HL-60 (cell line): Measurements from ENCODE around the gene CLEC3A.
"Not testable (repeated sequence)": the region's sequence is repeated elsewhere in the genome, so short reads cannot be mapped to it uniquely, and the experiment has no call there.

ENCODE experiments used
- CTCF ChIP-seq: IDR thresholded peaks from one replicate; pipeline ENCODE4 v1.5.1; 2011; ENCODE audit warnings: low read length, control low read depth, inconsistent platforms; ENCODE audit not compliant: insufficient read depth
- POLR2AphosphoS5 ChIP-seq: IDR thresholded peaks from 2 replicates; pipeline ENCODE4 v1.6.1; 2012; ENCODE audit warnings: low read depth

- TF ChIP-seq CTCF, POLR2AphosphoS5: not testable (repeated sequence)
Measured at GRCh38 chr16:78059806-78060205, 37.5 kb downstream of the CLEC3A start.
